Peyer's patch (tissue), 4 donors: ENCODE measurements around the gene LY6G6C. TPM values are rescaled to one million over a fixed set of nuclear protein-coding genes. Genes with fewer than 3 reads are reported as not detected.

Experiments
- DNase-seq, 3 donors: peaks; one replicate each; pipeline ENCODE4 v3.0.0-alpha.2; 2017 to 2019
- H3K27ac ChIP-seq, 4 donors: fragments of 200-600 bp; sonication (generic); one replicate each; pipeline ENCODE4 v1.5.1; 2016 to 2019
- H3K27me3 ChIP-seq, 2 donors: fragments of 200-600 bp; sonication (generic); one replicate each; pipeline ENCODE4 v1.5.1; 2019
- H3K36me3 ChIP-seq, 3 donors: fragments of 200-600 bp; sonication (generic); one replicate each; pipeline ENCODE4 v1.5.1; 2016 to 2019
- H3K4me1 ChIP-seq, 4 donors: fragments of 200-600 bp; sonication (generic); one replicate each; pipeline ENCODE4 v1.5.1; 2016 to 2019
- H3K4me3 ChIP-seq, 4 donors: fragments of 200-600 bp; sonication (generic); 1 replicate in 3 of 4; 2 replicates in 1 of 4; pipeline ENCODE4 v1.5.1; 2016 to 2019; ENCODE audit warnings: mild to moderate bottlenecking in 1 of 4
- H3K9me3 ChIP-seq, 4 donors: fragments of 200-600 bp; sonication (generic); one replicate each; pipeline ENCODE4 v1.5.1; 2016 to 2019; ENCODE audit warnings: mild to moderate bottlenecking in 1 of 4
- CTCF ChIP-seq, 6 experiments: fragments of 450-650 bp in 4 of 6; fragments of 200-600 bp in 2 of 6; sonication (generic) in 1 of 6; IDR thresholded peaks; one replicate each; pipeline ENCODE4 v1.5.1; 2017 to 2019; ENCODE audit warnings: antibody characterized with exemption in 6 of 6, mild to moderate bottlenecking in 3 of 6, moderate library complexity in 1 of 6
- POLR2A ChIP-seq, 2 donors: fragments of 450-650 bp; IDR thresholded peaks; one replicate each; pipeline ENCODE4 v1.5.1; 2017; ENCODE audit warnings: antibody characterized with exemption in 2 of 2, mild to moderate bottlenecking in 2 of 2, moderate library complexity in 2 of 2
- total RNA-seq, 4 donors: library from RNA; depleted of rRNA; stranded (reverse); fragments of >200 nt; gene quantifications; one replicate each; pipeline ENCODE4 v1.1.0, GENCODE V29; 2016

LY6G6C gene
- total RNA-seq, 4 donors from 2014 or later = not detected

DNA sequence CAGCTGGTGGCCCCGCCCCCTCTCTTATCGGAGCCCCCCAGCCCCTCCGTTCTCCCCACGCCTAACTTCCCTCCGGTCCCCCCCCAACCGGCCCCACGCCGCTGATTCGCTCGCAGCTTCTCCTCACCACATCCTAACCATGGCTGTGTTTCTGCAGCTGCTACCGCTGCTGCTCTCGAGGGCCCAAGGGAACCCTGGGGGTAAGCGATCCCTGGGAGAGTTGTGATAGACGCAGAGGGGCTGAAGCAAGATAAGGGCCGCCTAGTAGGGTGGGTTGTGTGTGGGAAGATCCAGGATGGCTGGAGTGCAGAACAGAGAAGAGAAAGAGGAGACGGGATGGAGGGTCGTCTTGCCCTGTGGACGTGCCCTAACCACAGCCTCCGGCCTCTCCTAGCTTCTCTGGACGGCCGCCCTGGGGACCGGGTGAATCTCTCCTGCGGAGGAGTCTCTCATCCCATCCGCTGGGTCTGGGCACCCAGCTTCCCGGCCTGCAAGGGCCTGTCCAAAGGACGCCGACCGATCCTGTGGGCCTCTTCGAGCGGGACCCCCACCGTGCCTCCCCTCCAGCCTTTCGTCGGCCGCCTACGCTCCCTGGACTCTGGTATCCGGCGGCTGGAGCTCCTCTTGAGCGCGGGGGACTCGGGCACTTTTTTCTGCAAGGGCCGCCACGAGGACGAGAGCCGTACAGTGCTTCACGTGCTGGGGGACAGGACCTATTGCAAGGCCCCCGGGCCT is 1.9 kb upstream of the LY6G6C start, which contains the start of gene MPIG6B:
Gene MPIG6B (plus strand): TSS at position 129 of the 735 bp plus-strand sequence. CDS start 11 bp downstream, at position 140.
- TF ChIP-seq POLR2A (IDR thresholded peaks at IDR 0.05) (no peak), CTCF (IDR thresholded peaks at IDR 0.05) (no peak)
- H3K36me3 ChIP-seq = peaks cover 0 to 14% (median 0%) of the 10 kb centered on the region in 3 donors
- no peak for DNase-seq
- H3K27me3 ChIP-seq = no peaks in the 10 kb centered on the region
- peaks cover 0 to 17% (median 6%) of the 10 kb centered on the region in 4 donors for H3K4me1 ChIP-seq
- no peak within 1 kb of the TSS for H3K4me3 ChIP-seq
- H3K27ac ChIP-seq = no peak within 1 kb of the TSS
- H3K9me3 ChIP-seq = no peaks in the 10 kb centered on the region

DNA sequence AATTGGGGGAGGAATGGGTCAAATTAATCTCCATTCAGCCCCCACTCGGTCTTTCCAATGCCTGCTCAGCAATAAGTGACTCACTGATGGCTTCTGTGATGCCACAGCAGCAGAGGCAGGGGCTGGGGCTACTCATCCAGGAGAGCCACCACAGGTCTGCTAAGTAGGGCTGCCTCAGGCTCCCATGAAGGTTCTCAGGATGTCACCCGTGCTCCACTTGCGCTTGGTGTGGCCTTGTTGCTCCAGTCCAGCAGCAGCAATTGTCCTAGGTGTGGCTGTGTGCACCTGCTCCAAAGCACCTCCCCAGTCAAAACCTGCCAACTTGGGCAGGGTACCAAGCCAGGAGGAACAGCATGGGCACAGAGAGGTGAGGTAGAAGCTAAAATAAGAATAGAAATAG is 627 bp upstream of the LY6G6C start:
- peaks cover 0 to 10% (median 0%) of the 10 kb centered on the region in 3 donors for H3K36me3 ChIP-seq
- H3K27me3 ChIP-seq = no peaks in the 10 kb centered on the region
- no peak overlapping the region for H3K4me3 ChIP-seq
- no peak overlapping the region for H3K27ac ChIP-seq
- no peak for DNase-seq
- TF ChIP-seq CTCF (IDR thresholded peaks at IDR 0.05) (no peak), POLR2A (IDR thresholded peaks at IDR 0.05) (no peak)
- peaks cover 0 to 5% (median 0%) of the 10 kb centered on the region in 4 donors for H3K4me1 ChIP-seq
- no peaks in the 10 kb centered on the region for H3K9me3 ChIP-seq

DNA sequence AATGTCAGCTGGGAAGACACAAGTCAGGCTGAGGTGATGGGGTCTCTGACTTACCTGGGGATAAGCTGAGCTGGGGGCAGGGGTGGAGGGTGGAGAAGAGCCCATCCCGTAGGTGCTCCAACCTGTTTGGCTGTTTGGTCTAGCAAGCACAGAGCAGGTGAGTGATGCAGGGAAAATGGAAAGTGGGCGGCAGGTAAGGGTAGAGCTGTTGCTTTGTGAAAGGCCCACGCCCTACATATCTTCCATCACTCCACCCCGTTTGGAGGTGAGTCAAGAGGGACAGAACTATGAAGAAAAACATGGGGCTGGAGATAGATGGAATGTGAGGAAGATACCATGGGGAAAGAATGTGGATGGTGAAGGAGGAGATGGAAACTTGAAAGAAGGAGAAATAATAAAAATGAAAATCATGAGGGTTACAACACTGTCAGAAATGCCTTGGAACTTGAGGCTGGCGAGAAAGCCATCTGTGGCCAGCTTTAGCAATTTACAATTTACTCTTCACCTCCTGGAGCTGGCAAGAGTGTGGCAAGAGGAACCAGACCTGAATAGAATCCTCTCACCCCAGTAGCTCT is 1.3 kb downstream of the LY6G6C start:
- Histone ChIP-seq H3K27ac (no peak overlapping the region), H3K9me3 (no peaks in the 10 kb centered on the region), H3K36me3 (no peaks in the 10 kb centered on the region), H3K4me3 (no peak overlapping the region), H3K4me1 (no peaks in the 10 kb centered on the region), H3K27me3 (no peaks in the 10 kb centered on the region)
- TF ChIP-seq POLR2A (IDR thresholded peaks at IDR 0.05) = no peak
- TF ChIP-seq CTCF (IDR thresholded peaks at IDR 0.05) = no peak
- DNase-seq = no peak

DNA sequence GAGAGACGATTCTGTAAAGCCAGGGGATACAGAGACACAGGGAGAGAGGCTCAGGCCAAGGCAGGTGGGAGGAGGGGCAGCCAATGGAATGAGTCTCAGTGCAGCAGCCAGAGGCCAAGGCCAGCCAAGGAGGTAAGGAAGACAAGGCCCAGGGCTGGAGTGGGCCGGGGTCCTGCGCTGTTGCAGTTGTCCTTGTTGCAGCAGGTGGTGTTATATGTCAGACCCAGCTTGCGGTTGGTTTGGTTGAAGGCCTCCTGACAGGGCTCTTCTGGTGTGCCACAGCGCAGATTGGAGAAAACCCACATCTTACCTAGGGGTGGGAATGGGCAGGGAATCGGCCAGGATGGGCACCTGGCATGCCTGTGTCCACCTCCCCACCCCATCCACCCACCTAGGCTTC is 2.5 kb downstream of the LY6G6C start:
- TF ChIP-seq CTCF (IDR thresholded peaks at IDR 0.05) (no peak), POLR2A (IDR thresholded peaks at IDR 0.05) (no peak)
- Histone ChIP-seq H3K27me3 (no peaks in the 10 kb centered on the region), H3K4me3 (no peak overlapping the region), H3K9me3 (no peaks in the 10 kb centered on the region), H3K27ac (no peak overlapping the region), H3K4me1 (peaks cover 0 to under 1% (median 0%) of the 10 kb centered on the region in 4 donors), H3K36me3 (no peaks in the 10 kb centered on the region)
- no peak for DNase-seq

- Histone ChIP-seq H3K9me3 (no peaks in the 10 kb centered on the region), H3K27ac (no peak overlapping the region), H3K36me3 (no peaks in the 10 kb centered on the region), H3K4me1 (peaks cover 0 to 8% (median 1%) of the 10 kb centered on the region in 4 donors), H3K27me3 (no peaks in the 10 kb centered on the region), H3K4me3 (no peak overlapping the region)
- TF ChIP-seq CTCF (IDR thresholded peaks at IDR 0.05) = no peak
- no peak for TF ChIP-seq POLR2A (IDR thresholded peaks at IDR 0.05)
- DNase-seq = no peak
These were observed 3.3 kb downstream of the LY6G6C start for GRCh38 chr6:31718265-31718664.
